Subcutaneous adipose tissue (tissue), 4 donors: Measurements from ENCODE around the gene OTUD4. TPM values are rescaled to one million over a fixed set of nuclear protein-coding genes. Genes with fewer than 3 reads are reported as not detected.

Experiments
- CTCF ChIP-seq: fragments of 450-650 bp; IDR thresholded peaks from one replicate; pipeline ENCODE4 v1.5.1; 2016; ENCODE audit warnings: low read depth, mild to moderate bottlenecking, control low read depth, antibody characterized with exemption, moderate library complexity
- total RNA-seq, 4 donors: library from RNA; depleted of rRNA; stranded (reverse); fragments of >200 nt; gene quantifications; one replicate each; pipeline ENCODE4 v1.1.0, GENCODE V29; 2016

OTUD4 gene
- total RNA-seq, 4 donors from 2014 or later = 29.2 to 43.2 (median 35.0) TPM

GRCh38 chr4:145186729-145187128, 6.3 kb upstream of the OTUD4 start:
- TF ChIP-seq CTCF = no peak

GRCh38 chr4:145183581-145183980, 3.2 kb upstream of the OTUD4 start:
- TF ChIP-seq CTCF = no peak

GRCh38 chr4:145183023-145183422, 2.6 kb upstream of the OTUD4 start:
- no peak for TF ChIP-seq CTCF

- no peak for TF ChIP-seq CTCF
These were observed 1.8 kb upstream of the OTUD4 start for GRCh38 chr4:145182222-145182621.

- TF ChIP-seq CTCF = no peak
These were observed 707 bp upstream of the OTUD4 start for GRCh38 chr4:145181091-145181501.

- no peak for TF ChIP-seq CTCF
These were observed 1.0 kb downstream of the OTUD4 start for GRCh38 chr4:145179281-145179860.

GRCh38 chr4:145178740-145179280, 1.6 kb downstream of the OTUD4 start:
- TF ChIP-seq CTCF = no peak
